ENCODE data around the gene RGS8.

RGS8 gene

GRCh38 chr1:182684116-182684828 lies at the start of gene RGS8:
Gene RGS8 (minus strand): TSS chr1:182684587. CDS start chr1:182669649, 14,938 bp downstream.
- no peak for DNase-seq

- no peak for DNase-seq
These were observed 47.6 kb upstream of the RGS8 start for GRCh38 chr1:182731852-182732575.

GRCh38 chr1:182726912-182727311 lies 42.5 kb upstream of the RGS8 start:
- no peak for DNase-seq

- DNase-seq, result no peak
These were observed 41.2 kb upstream of the RGS8 start for GRCh38 chr1:182725259-182726255.

- no peak for DNase-seq
These were observed 39.8 kb upstream of the RGS8 start for GRCh38 chr1:182724215-182724614.

GRCh38 chr1:182723200-182723599 lies 38.8 kb upstream of the RGS8 start:
- no peak for DNase-seq

- DNase-seq, result no peak
These were observed 37.1 kb upstream of the RGS8 start for GRCh38 chr1:182721525-182721924.

GRCh38 chr1:182720463-182720862 lies 36.1 kb upstream of the RGS8 start:
- no peak for DNase-seq

- DNase-seq, result no peak
These were observed 35.2 kb upstream of the RGS8 start for GRCh38 chr1:182719553-182719952.

- no peak for DNase-seq
These were observed 33.9 kb upstream of the RGS8 start for GRCh38 chr1:182718311-182718710.

- DNase-seq, result no peak
These were observed 32.6 kb upstream of the RGS8 start for GRCh38 chr1:182716740-182717720.

- no peak for DNase-seq
These were observed 31.1 kb upstream of the RGS8 start for GRCh38 chr1:182715531-182715930.

- DNase-seq, result no peak
These were observed 30.2 kb upstream of the RGS8 start for GRCh38 chr1:182714546-182714945.

- no peak for DNase-seq
These were observed 29.6 kb upstream of the RGS8 start for GRCh38 chr1:182713939-182714338.

- no peak for DNase-seq
These were observed 29.1 kb upstream of the RGS8 start for GRCh38 chr1:182713492-182713891.

- DNase-seq, result no peak
These were observed 25.5 kb upstream of the RGS8 start for GRCh38 chr1:182709855-182710254.

- no peak for DNase-seq
These were observed 24.9 kb upstream of the RGS8 start for GRCh38 chr1:182709225-182709764.

GRCh38 chr1:182707122-182707521 lies 22.7 kb upstream of the RGS8 start:
- no peak for DNase-seq

GRCh38 chr1:182704677-182705076 lies 20.3 kb upstream of the RGS8 start:
- DNase-seq, result no peak

GRCh38 chr1:182703539-182703938 lies 19.2 kb upstream of the RGS8 start:
- DNase-seq, result no peak

- DNase-seq, result no peak
These were observed 18.6 kb upstream of the RGS8 start for GRCh38 chr1:182702826-182703524.

All from CD4-positive, alpha-beta T cell treated with Interleukin-6 for 4 hours (primary cell).